Measurements from ENCODE around the gene TMBIM6.

GRCh38 chr12:49728446-49728845 is 12.9 kb upstream of the TMBIM6 start:
- TF ChIP-seq CTCF (IDR thresholded peaks at IDR 0.05): no peak
- no peak for TF ChIP-seq POLR2A (IDR thresholded peaks at IDR 0.05)
- TF ChIP-seq POLR2AphosphoS5 (IDR thresholded peaks at IDR 0.05): no peak
